KMS-11 (cell line): Measurements from ENCODE around the gene ANGEL2.

Source experiments
- H2AFZ ChIP-seq: fragments of 200-600 bp; sonication (generic); 2 replicates; pipeline ENCODE4 v1.6.1; 2016; ENCODE audit warnings: antibody characterized with exemption, mixed run types, low read depth
- H3K27ac ChIP-seq: fragments of 200-600 bp; sonication (generic); 2 replicates; pipeline ENCODE4 v1.6.1; 2016; ENCODE audit warnings: mild to moderate bottlenecking, mixed run types
- H3K27me3 ChIP-seq: fragments of 200-600 bp; sonication (generic); 2 replicates; pipeline ENCODE4 v1.6.1; 2017; ENCODE audit warnings: mild to moderate bottlenecking, low read depth, mixed run types, moderate library complexity; ENCODE audit not compliant: insufficient read depth
- H3K36me3 ChIP-seq: fragments of 200-600 bp; sonication (generic); 2 replicates; pipeline ENCODE4 v1.6.1; 2017; ENCODE audit warnings: mild to moderate bottlenecking, mixed run types; ENCODE audit not compliant: insufficient read depth
- H3K4me1 ChIP-seq: fragments of 200-600 bp; sonication (generic); 2 replicates; pipeline ENCODE4 v1.6.1; 2016; ENCODE audit warnings: mild to moderate bottlenecking, low read depth, mixed run types; ENCODE audit not compliant: poor library complexity, severe bottlenecking
- H3K4me2 ChIP-seq: fragments of 200-600 bp; sonication (generic); 2 replicates; pipeline ENCODE4 v1.7.0; 2016; ENCODE audit warnings: mild to moderate bottlenecking, mixed run types
- H3K4me3 ChIP-seq: fragments of 200-600 bp; sonication (generic); IDR thresholded peaks from 2 replicates; pipeline ENCODE4 v1.6.1; 2017; ENCODE audit warnings: low read depth, low read length, mixed read lengths; ENCODE audit not compliant: insufficient read depth
- H3K79me2 ChIP-seq: fragments of 200-600 bp; sonication (generic); 2 replicates; pipeline ENCODE4 v1.6.1; 2016; ENCODE audit warnings: low read depth, mixed run types; ENCODE audit not compliant: insufficient read depth
- H3K9ac ChIP-seq: fragments of 200-600 bp; sonication (generic); 2 replicates; pipeline ENCODE4 v1.6.1; 2016; ENCODE audit warnings: mild to moderate bottlenecking, mixed run types
- H4K20me1 ChIP-seq: fragments of 200-600 bp; sonication (generic); 2 replicates; pipeline ENCODE4 v1.6.1; 2016; ENCODE audit warnings: mild to moderate bottlenecking, mixed run types; ENCODE audit not compliant: insufficient read depth
- TF ChIP-seq, protein P1 (sequence below): fragments of 200-600 bp; sonication (generic); conservative IDR thresholded peaks from 2 replicates; pipeline ENCODE4 v1.6.1; 2017; ENCODE audit warnings: low read depth, mild to moderate bottlenecking, antibody characterized with exemption, low read length, moderate library complexity, mixed read lengths

The ANGEL2 gene, protein sequence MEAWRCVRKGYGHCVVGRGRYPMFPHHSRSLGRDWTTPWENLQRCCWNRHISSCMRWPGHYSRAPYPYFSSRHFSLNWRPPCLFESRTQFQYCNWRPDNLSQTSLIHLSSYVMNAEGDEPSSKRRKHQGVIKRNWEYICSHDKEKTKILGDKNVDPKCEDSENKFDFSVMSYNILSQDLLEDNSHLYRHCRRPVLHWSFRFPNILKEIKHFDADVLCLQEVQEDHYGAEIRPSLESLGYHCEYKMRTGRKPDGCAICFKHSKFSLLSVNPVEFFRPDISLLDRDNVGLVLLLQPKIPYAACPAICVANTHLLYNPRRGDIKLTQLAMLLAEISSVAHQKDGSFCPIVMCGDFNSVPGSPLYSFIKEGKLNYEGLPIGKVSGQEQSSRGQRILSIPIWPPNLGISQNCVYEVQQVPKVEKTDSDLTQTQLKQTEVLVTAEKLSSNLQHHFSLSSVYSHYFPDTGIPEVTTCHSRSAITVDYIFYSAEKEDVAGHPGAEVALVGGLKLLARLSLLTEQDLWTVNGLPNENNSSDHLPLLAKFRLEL

DNA sequence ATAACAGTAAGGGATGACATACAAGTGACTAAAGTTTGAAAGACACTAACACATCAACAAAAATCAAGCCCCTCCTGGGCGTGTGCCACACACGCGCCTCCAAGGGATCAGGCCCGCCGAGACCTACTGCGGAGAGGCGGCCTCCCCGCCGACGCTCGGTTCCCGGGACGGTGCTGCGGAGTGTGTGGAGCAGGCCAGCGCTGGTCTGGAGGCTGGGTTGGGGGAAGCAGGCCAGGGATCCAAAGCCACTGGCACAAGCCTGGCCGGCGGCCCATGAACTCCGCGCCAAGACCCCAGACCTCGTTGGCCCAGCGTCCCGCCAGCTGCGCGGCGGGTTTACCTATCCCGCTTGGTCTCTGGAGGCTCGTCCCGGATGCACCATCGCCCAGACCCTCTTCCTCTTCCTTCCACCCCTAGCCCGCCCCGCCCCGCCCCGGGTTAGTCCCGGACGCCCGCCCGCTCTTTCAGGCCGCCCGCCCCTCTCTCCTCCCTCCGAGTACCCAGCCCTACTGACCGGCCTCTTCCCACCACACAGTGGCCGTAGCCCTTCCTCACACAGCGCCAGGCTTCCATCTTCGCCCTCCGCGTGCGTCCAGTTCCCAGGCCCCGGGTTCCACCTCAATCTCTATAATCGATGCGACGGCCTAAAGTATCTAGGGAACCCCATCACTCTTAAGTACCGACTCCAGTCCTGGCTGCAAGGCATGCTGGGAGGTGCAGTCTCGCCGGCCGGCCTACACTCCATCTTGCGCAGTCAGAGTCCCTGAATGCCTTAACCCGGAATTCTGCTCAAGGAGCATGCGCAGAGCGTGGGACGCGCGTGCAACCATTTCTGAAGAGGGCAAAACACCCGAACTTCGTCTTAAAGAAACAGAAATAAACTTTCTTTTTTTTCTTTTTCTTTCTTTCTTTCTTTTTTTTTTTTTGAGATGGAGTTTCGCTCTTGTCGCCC, at the start of gene ANGEL2:
Gene ANGEL2 (minus strand): TSS at position 769 of the 952 bp plus-strand sequence. CDS start 196 bp downstream, at position 573.
- Histone ChIP-seq H3K4me2 (peak within 1 kb of the TSS; percentile 93), H3K27ac (peak within 1 kb of the TSS; percentile 43), H3K4me3 (peak within 1 kb of the TSS; percentile 90), H2AFZ (peak within 1 kb of the TSS; percentile 77), H3K4me1 (peaks cover 13% of the 10 kb centered on the region), H3K27me3 (no peaks in the 10 kb centered on the region), H3K79me2 (peaks cover 17% of the 10 kb centered on the region), H3K36me3 (0 out of 2 replicates have a peak, but pooled peaks cover 6% of the 10 kb centered on the region), H4K20me1 (no peaks in the 10 kb centered on the region), H3K9ac (peak within 1 kb of the TSS; percentile 66)
- TF ChIP-seq, protein P1, sequence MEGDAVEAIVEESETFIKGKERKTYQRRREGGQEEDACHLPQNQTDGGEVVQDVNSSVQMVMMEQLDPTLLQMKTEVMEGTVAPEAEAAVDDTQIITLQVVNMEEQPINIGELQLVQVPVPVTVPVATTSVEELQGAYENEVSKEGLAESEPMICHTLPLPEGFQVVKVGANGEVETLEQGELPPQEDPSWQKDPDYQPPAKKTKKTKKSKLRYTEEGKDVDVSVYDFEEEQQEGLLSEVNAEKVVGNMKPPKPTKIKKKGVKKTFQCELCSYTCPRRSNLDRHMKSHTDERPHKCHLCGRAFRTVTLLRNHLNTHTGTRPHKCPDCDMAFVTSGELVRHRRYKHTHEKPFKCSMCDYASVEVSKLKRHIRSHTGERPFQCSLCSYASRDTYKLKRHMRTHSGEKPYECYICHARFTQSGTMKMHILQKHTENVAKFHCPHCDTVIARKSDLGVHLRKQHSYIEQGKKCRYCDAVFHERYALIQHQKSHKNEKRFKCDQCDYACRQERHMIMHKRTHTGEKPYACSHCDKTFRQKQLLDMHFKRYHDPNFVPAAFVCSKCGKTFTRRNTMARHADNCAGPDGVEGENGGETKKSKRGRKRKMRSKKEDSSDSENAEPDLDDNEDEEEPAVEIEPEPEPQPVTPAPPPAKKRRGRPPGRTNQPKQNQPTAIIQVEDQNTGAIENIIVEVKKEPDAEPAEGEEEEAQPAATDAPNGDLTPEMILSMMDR: no peak

DNA sequence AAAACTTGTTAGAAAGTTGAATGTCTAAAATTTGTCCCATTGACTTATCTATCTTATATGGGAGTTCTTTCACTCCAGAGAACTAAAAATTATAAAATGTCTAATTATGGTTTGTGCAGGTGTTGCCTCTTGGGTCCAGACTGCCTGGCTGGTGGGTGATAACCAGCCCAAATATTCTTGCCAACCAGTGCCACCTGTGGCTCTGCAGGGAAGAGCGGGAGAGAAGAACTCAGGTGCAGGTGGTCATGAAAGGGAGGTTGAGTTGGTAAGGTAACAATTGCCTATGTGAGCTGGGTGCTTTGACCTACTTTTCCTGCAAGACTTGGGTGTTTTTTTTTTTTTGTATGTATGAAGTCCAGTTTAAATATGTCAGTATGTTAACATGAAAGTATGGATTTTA, 45.6 kb upstream of the ANGEL2 start:
- Histone ChIP-seq H3K9ac (no peak overlapping the region), H3K27ac (no peak overlapping the region), H3K4me3 (no peak overlapping the region), H3K36me3 (no peaks in the 10 kb centered on the region), H4K20me1 (no peaks in the 10 kb centered on the region), H2AFZ (no peak overlapping the region), H3K27me3 (no peaks in the 10 kb centered on the region), H3K4me2 (no peak overlapping the region), H3K79me2 (no peaks in the 10 kb centered on the region; the same call in 1 of the 2 replicates), H3K4me1 (peaks cover 9% of the 10 kb centered on the region)
- TF ChIP-seq, protein P1: peak; percentile 48

DNA sequence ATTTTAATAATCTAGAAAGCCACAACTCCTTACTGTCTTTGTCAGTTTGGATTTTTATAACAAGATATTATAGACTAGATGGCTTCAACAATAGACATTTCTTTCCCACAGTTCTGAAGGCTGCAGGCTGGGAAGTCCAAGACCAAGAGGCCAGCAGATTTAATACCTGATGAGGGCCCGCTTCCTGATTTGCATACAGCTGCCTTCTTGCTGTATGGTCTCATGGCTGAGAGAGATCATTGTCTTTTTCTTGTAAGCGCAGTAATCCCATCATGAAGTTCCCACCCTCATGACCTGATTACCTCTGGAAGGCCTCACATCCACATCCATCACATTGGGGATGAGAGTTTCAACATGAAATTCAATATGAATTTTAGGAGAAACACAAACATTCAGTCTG, 45.2 kb upstream of the ANGEL2 start:
- Histone ChIP-seq H3K36me3 (no peaks in the 10 kb centered on the region), H3K4me2 (no peak overlapping the region), H3K27ac (no peak overlapping the region), H4K20me1 (no peaks in the 10 kb centered on the region), H3K9ac (no peak overlapping the region), H3K4me3 (no peak overlapping the region), H2AFZ (no peak overlapping the region), H3K4me1 (peaks cover 9% of the 10 kb centered on the region), H3K79me2 (no peaks in the 10 kb centered on the region; the same call in 1 of the 2 replicates), H3K27me3 (no peaks in the 10 kb centered on the region)
- TF ChIP-seq, protein P1: no peak

DNA sequence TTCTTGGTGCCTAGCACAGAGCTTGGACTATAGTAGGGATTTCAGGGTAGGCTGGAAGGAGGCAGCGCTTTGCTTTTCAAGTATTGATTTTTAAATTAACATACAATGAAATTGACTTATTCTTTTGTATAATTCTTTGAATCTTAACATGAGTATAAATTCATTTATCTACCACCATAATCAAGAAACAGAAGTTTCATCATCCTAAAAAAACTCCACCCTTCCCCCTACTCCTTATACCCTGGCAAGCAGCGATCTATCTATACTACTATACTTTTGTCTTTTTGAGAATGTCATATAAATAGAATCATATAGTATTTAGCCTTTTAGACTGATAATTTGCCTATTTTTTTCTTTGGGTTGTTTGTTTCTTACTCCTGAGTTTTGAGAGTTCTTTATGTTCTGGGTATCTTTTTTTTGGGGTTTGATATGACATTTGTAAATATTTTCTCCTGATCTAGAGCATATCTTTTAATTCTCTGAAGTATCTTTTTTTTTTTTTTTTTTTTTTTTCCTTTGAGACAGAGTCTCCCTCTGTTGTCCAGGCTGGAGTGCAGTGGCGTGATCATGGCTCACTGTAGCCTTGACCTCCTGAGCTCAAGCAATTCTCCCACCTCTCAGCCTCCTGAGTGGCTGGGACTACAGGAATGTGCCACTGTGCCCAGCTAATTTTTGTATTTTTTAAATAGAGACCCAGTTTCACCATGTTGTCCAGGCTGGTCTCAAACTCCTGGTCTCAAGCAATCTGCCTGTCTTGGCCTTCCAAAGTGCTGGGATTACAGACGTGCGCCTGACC, 41.8 kb upstream of the ANGEL2 start:
- Histone ChIP-seq H3K4me2 (no peak overlapping the region), H3K4me3 (no peak overlapping the region), H3K79me2 (no peaks in the 10 kb centered on the region; the same call in 1 of the 2 replicates), H3K4me1 (peaks cover 15% of the 10 kb centered on the region), H2AFZ (no peak overlapping the region), H3K36me3 (no peaks in the 10 kb centered on the region), H3K27ac (no peak overlapping the region), H3K27me3 (no peaks in the 10 kb centered on the region), H3K9ac (no peak overlapping the region), H4K20me1 (no peaks in the 10 kb centered on the region)
- TF ChIP-seq, protein P1: no peak
